Ishikawa (cell line): Measurements from ENCODE around the gene NF2.

ENCODE experiments used
- CEBPB ChIP-seq: IDR thresholded peaks from 2 replicates; pipeline ENCODE4 v1.6.1; 2012
- CREB1 ChIP-seq: IDR thresholded peaks from 2 replicates; pipeline ENCODE4 v1.6.1; 2012; ENCODE audit warnings: low read depth
- EGR1 ChIP-seq: IDR thresholded peaks from 2 replicates; pipeline ENCODE4 v1.6.1; 2012
- EP300 ChIP-seq: IDR thresholded peaks from 2 replicates; pipeline ENCODE4 v1.6.1; 2012; ENCODE audit warnings: borderline replicate concordance
- FOXM1 ChIP-seq: IDR thresholded peaks from 2 replicates; pipeline ENCODE4 v1.6.1; 2012; ENCODE audit warnings: low read depth, borderline replicate concordance
- MAX ChIP-seq: IDR thresholded peaks from 2 replicates; pipeline ENCODE4 v1.6.1; 2012
- NFIC ChIP-seq: IDR thresholded peaks from 2 replicates; pipeline ENCODE4 v1.6.1; 2012
- RAD21 ChIP-seq: IDR thresholded peaks from 2 replicates; pipeline ENCODE4 v1.6.1; 2012; ENCODE audit warnings: low read depth
- REST ChIP-seq: IDR thresholded peaks from 2 replicates; pipeline ENCODE4 v1.6.1; 2012; ENCODE audit warnings: low read depth, mild to moderate bottlenecking
- TAF1 ChIP-seq: IDR thresholded peaks from 2 replicates; pipeline ENCODE4 v1.6.1; 2012; ENCODE audit warnings: low read depth, mild to moderate bottlenecking
- TCF12 ChIP-seq: IDR thresholded peaks from 2 replicates; pipeline ENCODE4 v1.6.1; 2012; ENCODE audit warnings: low read depth
- TEAD4 ChIP-seq: IDR thresholded peaks from 2 replicates; pipeline ENCODE4 v1.6.1; 2012
- USF1 ChIP-seq: IDR thresholded peaks from 2 replicates; pipeline ENCODE4 v1.6.1; 2012
- YY1 ChIP-seq: IDR thresholded peaks from 2 replicates; pipeline ENCODE4 v1.6.1; 2012; ENCODE audit warnings: low read depth
- ZBTB7A ChIP-seq: IDR thresholded peaks from 2 replicates; pipeline ENCODE4 v1.6.1; 2012; ENCODE audit warnings: low read depth

Gene NF2

GRCh38 chr22:29633514-29634312, 30.3 kb downstream of the NF2 start:
- no peak for TF ChIP-seq NFIC
- TF ChIP-seq REST, result peak; percentile 44; the same call in 1 of the 2 replicates
- TF ChIP-seq TAF1, result no peak
- TF ChIP-seq USF1, result no peak
- no peak for TF ChIP-seq EGR1

GRCh38 chr22:29634847-29635246, 31.4 kb downstream of the NF2 start:
- TF ChIP-seq EP300, result no peak
- no peak for TF ChIP-seq TEAD4
- no peak for TF ChIP-seq CEBPB
- no peak for TF ChIP-seq YY1
- TF ChIP-seq EGR1, result no peak
- TF ChIP-seq TCF12, result no peak
- TF ChIP-seq RAD21, result no peak
- TF ChIP-seq NFIC, result no peak
- no peak for TF ChIP-seq FOXM1

- TF ChIP-seq TEAD4 (no peak), RAD21 (peak; percentile 80)
Measured at GRCh38 chr22:29635734-29636357, 32.4 kb downstream of the NF2 start.

- TF ChIP-seq MAX, result no peak
- TF ChIP-seq CEBPB, result no peak
- TF ChIP-seq REST, result no peak
- TF ChIP-seq RAD21, result no peak
- TF ChIP-seq CREB1, result no peak
- no peak for TF ChIP-seq USF1
- TF ChIP-seq TEAD4, result peak; percentile 38; the same call in 1 of the 2 replicates
Measured at GRCh38 chr22:29636751-29637150, 33.3 kb downstream of the NF2 start.

- TF ChIP-seq EGR1 (no peak), MAX (no peak), CREB1 (no peak), NFIC (no peak), YY1 (no peak), RAD21 (no peak), TEAD4 (no peak), USF1 (no peak), TAF1 (no peak)
Measured at GRCh38 chr22:29637181-29637580, 33.7 kb downstream of the NF2 start.

- TF ChIP-seq CEBPB, result no peak
- no peak for TF ChIP-seq NFIC
- no peak for TF ChIP-seq REST
- no peak for TF ChIP-seq YY1
- TF ChIP-seq ZBTB7A, result no peak
- TF ChIP-seq CREB1, result no peak
- no peak for TF ChIP-seq TAF1
- no peak for TF ChIP-seq RAD21
- no peak for TF ChIP-seq EP300
- no peak for TF ChIP-seq TEAD4
- no peak for TF ChIP-seq FOXM1
Measured at GRCh38 chr22:29638678-29639077, 35.2 kb downstream of the NF2 start.
